GM19193 (cell line): ENCODE results near the gene HTR7.

ENCODE experiments used
- POLR2A ChIP-seq: IDR thresholded peaks from 4 replicates; pipeline ENCODE4 v1.6.1; 2011; ENCODE audit not compliant: insufficient read depth, insufficient read length; ENCODE audit errors: extremely low read depth

Gene HTR7

DNA sequence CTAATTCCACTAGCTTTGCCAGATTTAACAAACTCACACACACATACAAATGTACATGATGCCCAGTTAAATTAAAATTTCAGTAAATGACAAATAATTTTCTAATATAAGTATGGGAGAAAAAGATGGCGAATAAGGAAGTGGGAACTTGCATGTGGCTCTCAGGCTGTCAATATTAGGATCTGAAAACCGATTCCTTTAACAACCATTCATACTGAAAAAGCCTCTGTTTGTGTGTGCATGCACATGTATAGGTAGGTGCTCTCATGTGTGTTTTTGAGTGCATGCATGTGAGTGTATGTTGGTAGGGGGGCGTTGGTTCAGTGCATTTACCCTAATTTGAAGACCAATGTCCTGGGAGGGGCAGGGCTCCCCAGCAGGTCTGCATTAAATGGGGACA, 125.3 kb downstream of the HTR7 start:
- TF ChIP-seq POLR2A: no peak

DNA sequence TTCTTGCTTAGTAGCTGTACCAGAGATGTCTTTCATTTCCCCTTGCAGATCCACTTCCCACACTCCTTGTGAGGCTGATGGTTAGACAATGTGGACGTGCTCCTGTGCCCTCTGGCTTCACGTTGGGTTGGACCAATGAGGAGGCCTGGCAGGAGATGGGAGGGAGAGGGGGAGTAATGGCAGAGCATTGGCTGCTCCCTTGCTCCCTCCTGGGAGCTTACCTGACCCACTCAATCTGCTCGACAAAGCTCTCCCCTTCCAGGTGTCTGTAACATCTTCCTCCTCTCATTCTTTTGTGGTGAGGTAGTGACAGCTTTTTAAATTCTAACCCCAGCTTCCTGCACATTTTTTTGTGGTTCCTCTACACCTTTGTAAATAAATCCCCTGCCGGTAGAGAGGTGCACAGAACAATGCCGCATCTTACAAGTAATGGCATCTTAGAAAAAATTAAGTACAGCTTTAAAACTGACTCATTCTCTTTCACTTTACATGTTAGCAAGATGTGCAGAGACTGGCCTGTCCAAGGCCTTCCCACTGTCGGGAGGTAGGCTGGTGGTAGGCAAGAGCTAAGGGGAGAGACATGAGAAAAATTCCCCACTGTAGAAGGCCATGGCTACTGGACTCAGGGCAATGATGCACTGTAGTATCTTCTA, 134.3 kb downstream of the HTR7 start:
- TF ChIP-seq POLR2A: no peak

DNA sequence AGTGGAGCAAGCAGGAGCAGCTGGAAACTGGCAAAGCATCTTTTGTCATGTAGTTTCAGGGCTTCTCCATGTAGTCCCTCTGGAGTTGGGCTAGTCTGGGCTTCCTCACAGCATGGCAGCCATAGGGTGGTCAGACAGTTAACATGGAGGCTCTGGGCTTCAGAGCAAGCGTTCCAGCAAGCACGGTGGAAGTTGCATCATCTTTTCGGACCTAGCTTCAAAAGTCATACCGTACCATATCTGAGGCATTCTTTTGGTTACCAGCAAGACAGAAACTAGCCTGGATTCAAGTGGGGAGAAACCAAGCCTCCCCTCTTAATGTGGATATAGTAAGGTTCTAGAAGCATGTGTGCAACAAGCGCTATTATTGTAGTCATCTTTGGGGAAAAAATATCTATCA, 135.0 kb downstream of the HTR7 start:
- TF ChIP-seq POLR2A: no peak

DNA sequence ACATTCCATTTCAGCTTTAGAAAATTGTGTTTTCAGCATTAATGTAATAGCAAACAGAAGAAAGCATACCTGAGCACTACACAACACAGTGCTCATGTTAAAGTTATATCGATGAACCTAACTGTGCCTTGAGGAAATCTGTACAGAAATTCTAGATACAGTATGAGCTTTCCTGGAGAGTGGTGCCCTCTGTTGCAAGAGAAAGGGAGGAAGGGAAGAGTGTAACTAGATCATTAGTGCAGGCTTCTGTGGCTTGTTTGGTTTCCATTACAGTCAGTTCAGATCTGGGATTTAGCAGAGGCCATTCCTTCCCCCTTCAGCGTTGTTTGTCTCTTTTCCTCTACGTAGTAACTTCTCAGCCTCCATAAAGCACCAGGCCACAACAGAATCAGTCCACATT, 139.7 kb downstream of the HTR7 start:
- no peak for TF ChIP-seq POLR2A

DNA sequence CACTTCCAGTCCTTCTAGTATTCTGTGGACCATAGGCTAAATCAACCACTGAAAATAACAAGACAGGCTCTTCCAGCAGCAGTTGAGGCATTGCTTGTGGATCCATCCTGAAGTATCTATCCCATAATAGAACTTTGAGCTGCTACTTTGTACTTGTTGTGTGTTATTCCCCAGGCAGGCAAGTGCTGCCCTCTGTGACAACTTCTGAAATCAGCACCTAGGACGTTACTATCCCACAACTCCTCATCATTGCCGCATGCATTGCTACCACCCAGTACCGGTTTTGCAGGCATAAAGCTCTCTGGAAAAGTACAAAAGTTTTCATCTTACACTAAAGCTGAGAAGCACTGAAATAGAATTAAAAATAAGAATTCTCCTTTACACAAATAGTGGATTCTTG, 145.3 kb downstream of the HTR7 start:
- no peak for TF ChIP-seq POLR2A

DNA sequence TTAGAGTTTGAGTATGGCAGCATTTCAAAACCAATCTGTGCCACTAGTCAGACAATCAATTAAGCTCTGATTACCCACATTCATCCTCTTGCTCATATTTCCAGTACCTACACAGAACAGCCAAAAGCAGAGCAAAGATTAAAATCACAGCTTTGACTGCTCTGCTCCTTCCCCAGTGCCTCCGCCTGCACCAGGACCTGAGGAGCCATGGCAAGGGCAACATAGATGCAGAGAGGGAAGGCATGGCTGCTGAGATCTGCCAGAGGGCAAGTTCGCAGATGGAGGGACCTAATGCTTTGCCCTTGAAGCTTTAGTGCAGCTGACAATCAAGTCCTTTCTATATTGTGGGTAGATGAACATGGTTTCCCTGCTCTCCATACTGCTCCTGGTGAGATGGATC, 148.1 kb downstream of the HTR7 start:
- no peak for TF ChIP-seq POLR2A

DNA sequence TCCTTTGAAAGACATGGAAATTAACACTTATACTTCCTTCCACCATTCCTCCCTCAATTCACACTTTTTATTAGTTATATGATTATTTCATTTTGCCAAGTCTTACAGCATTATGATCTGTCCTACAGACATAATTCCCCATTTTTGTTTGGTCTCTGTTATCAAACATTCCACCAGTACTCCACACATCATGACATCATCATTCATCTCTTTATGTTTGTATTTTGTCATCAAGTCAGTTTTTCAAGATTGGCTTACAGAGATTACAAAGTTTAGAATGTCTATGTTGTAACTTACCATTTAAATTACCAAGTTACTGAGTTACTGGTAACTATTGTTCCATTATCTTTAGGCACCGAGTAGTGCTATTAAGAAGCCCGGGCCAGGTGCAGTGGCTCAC, 150.2 kb downstream of the HTR7 start:
- no peak for TF ChIP-seq POLR2A

DNA sequence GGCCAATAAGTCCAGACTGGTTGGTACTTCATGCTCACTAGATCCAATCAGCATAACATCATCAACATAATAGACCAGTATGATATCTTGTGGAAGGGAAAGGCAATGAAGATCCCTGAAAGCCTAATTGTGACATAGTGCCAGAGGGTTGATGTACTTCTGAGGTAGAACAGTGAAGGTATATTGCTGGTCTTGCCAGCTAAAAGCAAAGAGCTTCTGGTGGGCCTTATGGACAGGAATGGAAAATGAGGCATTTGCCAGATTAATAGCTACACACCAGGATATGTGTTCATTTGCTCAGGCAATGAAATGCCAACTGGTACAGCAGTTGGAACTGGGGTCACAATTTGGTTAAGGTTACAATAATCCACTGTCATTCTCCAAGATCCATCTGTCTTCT, 156.4 kb downstream of the HTR7 start:
- TF ChIP-seq POLR2A: no peak

DNA sequence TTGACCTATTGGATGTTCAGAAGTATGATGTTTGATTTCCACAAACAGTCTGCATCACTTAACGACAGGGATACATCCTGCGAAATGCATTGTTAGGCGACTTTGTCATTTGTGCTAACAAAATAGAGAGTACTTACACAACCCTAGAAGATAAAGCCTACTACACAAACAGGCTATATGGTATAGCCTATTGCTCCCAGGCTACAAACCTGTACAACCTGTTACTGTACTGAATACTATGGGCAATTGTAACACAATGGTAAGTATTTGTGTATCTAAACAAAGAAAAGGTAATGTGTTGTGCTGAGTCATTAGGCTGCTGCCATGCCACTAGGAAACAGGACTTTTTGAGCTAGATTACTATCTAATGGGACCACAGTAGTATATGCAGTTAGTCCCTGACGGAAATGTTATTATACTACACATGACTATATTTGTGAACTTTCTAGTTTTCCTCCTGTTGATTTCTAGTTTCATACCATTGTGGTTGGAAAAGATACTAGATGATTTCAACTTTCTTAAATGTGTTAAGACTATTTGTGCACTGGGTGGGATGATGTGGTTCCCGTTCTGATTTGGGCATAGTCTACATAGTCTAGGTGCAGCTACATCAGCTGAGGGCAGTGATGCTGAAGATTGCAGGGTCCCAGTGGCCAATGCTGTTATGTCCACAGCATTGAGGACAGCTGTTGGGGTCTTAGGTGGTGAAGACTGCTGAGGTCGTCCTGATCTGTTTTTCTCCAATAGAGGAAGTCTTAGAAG, 161.7 kb downstream of the HTR7 start:
- TF ChIP-seq POLR2A: no peak
